ENCODE data around the gene NLGN1.
"Not testable (repeated sequence)": the region's sequence is repeated elsewhere in the genome, so short reads cannot be mapped to it uniquely, and the experiment has no call there.

NLGN1 gene

DNA sequence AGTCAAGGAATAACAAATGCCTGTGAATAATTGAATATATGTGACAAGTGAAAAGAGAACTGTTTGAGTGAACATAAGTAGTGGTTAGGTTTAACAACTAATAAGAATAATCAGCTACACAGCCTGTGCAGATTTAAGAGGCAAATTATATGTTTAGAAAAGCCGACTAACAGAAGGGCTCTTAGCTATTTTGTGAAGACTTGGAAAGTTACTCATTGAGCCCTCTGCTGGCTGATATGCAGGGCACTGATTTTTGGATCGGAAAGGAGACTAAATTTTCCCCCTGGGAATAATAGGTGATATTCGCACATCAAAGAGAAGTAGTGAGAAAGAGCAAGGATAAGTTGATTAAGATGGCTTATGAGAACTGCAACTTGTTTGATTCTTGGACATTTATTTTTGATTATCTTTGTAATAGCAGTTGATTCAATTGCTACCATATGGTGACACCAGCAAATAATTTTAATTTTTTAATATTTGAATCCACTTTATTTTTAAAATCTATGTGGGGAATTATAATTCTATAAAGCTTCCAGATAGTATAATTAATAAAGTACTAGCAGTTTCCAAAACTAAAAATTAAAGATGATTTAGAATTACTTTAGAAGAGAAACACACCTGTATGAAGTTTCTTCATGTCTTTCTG, 156.2 kb downstream of the NLGN1 start:
- peak; percentile 70 for DNase-seq (ENCODE audit: low read depth, low spot score)

DNA sequence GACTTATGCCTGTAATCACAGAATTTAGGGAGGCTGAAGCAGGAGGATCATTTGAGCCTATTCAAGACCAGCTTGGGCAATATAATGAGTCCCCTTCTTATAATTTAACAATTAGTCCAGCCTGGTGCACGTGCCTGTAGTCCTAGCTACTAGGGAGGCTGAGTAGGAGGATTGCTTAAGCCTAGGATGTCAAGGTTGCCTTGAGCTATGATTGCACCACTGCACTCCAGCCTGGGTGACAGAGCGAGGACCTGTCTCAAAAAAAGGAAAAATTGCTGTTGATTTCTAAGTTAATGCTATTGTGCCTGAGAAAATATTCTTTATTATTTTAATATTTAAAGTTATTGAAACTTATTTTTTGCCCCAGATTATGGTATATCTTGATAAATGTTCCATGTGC, 159.0 kb downstream of the NLGN1 start:
- DNase-seq (ENCODE audit: low read depth, low spot score), result no peak

DNA sequence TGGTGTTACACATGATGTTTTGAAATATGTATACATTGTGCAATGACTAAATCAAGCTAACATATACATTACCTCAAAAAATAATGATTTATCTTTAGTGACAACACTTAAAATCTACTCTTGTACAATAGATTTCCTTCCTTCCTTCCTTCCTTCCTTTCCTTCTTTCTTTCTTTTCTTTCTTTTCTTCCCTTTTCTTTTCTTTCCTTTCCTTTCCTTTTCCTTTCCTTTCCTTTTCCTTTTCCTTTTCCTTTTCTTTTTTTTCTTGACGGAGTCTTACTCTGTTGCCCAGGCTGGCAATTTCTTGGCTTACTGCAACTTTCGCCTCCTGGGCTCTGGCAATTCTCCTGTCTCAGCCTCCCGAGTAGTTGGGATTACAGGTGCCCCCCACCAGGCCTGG, 170.5 kb downstream of the NLGN1 start:
- no peak for DNase-seq (ENCODE audit: low read depth, low spot score)

DNA sequence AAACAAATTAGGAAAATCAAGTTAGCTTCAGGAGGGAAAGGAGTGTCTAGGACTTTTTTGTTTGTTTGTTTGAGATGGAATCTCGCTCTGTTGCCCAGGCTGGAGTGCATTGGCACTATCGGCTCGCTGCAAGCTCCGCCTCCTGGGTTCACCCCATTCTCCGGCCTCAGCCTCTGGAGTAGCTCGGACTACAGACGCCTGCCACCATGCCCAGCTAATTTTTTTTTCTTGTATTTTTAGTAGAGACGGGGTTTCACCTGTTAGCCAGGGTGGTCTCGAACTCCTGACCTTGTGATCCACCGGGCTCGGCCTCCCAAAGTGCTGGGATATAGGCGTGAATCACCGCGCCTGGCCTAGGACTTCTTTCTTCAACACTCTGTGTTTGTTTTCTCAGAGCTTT, 171.1 kb downstream of the NLGN1 start:
- no peak for DNase-seq (ENCODE audit: low read depth, low spot score)

- DNase-seq (ENCODE audit: low read depth, low spot score), result peak; percentile 68
Observed at GRCh38 chr3:173583496-173583895, 186.0 kb downstream of the NLGN1 start.

DNA sequence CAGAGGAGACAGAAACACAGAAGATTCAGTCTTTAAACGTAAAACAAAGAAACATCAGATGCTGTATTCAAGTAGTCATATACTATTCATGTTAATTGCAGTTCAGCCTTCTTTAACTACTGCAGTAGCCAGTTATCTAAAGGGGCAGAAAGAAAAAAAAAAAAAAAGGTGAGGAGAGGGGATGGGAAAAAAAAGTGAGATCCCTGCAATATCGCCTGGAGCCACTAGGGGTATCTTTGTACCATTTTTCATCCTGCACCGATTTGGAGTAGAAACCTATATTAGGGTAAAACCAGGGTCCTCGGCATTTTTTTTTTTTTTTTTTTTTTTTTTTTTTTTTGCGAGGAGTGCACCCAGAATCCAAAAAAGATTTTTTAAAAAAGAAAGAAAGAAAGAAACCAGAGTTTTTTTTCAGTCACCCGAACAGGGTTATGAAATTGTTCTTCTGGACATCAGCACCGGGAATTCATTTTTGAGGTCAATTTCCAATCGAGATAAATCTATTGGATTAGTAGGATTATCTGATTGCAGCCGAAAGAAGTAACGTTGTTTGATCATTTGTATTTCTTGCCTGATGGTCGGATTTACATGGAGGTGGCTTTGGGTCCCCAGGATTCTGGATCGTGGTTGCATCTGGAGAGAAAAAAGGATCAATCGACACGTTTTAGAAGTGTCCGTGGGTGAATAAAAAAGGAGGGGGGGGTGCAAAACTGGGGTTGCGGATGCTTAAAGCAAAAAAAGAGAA, 186.7 kb downstream of the NLGN1 start:
- peak; percentile 85 for DNase-seq (ENCODE audit: low read depth, low spot score)

- DNase-seq (ENCODE audit: low read depth, low spot score), result peak; percentile 84
Observed at GRCh38 chr3:173584838-173585831, 187.6 kb downstream of the NLGN1 start.

- DNase-seq (ENCODE audit: low read depth, low spot score), result peak; percentile 41
Observed at GRCh38 chr3:173586166-173586565, 188.6 kb downstream of the NLGN1 start.

- DNase-seq (ENCODE audit: low read depth, low spot score), result no peak
Observed at GRCh38 chr3:173587055-173587454, 189.5 kb downstream of the NLGN1 start.

DNA sequence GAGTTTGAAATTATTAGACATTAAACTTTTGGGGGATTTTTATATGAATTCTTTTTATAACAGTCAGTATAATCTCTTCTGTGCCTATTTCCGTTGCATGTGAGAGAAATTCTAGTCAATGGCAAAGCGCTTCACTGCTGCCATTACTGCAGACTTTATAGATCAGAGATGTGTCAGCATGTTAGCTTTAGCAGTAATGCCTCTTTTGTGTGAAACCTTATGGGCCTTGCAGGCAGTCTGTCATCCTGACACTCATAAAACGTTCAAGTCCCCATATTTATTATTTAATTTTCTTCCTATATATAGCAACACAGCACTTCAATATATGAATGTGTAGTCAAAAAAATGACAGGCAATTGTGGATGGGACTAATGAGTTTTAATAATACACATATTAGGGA, 191.0 kb downstream of the NLGN1 start:
- no peak for DNase-seq (ENCODE audit: low read depth, low spot score)

- DNase-seq (ENCODE audit: low read depth, low spot score), result no peak
Observed at GRCh38 chr3:173589116-173589515, 191.6 kb downstream of the NLGN1 start.

- peak; percentile 29 for DNase-seq (ENCODE audit: low read depth, low spot score)
Observed at GRCh38 chr3:173591401-173591800, 193.9 kb downstream of the NLGN1 start.

- DNase-seq (ENCODE audit: low read depth, low spot score), result not testable (repeated sequence)
Observed at GRCh38 chr3:173594881-173595280, 197.3 kb downstream of the NLGN1 start.

DNA sequence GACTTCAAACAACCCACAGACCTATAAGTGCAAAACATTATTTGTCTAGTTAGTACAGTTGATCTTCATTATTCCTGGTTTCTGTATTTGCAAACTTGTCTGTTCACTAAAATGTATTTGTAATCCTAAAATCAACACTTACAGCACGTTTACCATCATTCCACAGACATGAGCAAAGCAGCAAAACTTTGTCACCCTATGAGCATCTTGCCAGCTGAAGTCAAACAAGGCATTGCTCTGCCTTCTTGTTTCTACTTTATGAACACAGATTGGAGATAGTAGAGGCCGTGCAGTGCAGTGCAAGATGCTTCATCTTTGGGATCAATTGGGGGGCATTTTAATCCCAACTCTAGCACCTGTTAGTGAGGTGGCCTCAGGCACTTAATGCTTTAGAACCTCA, 202.1 kb downstream of the NLGN1 start:
- peak; percentile 21 for DNase-seq (ENCODE audit: low read depth, low spot score)

- no peak for DNase-seq (ENCODE audit: low read depth, low spot score)
Observed at GRCh38 chr3:173614522-173614921, 217.0 kb downstream of the NLGN1 start.

DNA sequence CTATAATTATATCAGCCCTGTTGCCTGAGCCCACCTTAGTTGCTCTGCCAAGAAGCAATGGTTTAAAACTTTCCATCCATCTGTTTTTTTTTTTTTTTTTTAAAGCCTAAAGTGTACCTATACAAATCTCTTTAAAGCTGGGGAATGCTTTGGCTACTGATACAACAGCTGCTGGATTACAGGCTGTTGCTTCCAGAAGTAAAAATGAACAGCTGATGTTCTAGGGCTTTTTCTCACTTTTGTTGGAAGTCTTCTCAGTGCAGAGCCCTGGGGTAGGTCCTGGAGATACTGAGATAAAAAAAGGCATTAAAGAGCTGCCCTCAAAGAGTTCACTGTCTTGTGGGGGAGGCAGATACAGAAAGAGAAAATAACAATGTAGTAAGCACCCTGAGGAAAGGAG, 218.1 kb downstream of the NLGN1 start:
- DNase-seq (ENCODE audit: low read depth, low spot score), result no peak

GRCh38 chr3:173617490-173617889, 219.9 kb downstream of the NLGN1 start:
- no peak for DNase-seq (ENCODE audit: low read depth, low spot score)

DNA sequence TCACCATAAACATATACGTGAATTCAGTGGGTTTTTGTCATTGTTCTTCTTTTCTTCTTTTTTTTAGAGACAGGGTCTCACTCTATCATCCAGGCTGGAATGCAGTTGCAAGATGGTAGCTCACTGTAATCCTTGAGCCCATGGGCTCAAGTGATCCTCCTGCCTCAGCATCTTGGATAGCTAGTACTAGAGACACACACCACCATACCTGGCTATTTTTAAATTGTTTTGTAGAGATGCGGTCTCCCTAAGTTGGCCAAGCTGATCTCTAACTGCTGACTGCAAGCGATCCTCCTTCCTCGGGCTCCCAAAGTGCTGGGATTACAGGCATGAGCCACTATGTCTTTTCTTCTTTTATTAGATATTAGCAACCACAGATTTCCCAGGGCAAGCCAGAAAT, 220.6 kb downstream of the NLGN1 start:
- DNase-seq (ENCODE audit: low read depth, low spot score), result no peak

- DNase-seq (ENCODE audit: low read depth, low spot score), result no peak
Observed at GRCh38 chr3:173618703-173619102, 221.2 kb downstream of the NLGN1 start.

- peak; percentile 53 for DNase-seq (ENCODE audit: low read depth, low spot score)
Observed at GRCh38 chr3:173622166-173622565, 224.6 kb downstream of the NLGN1 start.

DNA sequence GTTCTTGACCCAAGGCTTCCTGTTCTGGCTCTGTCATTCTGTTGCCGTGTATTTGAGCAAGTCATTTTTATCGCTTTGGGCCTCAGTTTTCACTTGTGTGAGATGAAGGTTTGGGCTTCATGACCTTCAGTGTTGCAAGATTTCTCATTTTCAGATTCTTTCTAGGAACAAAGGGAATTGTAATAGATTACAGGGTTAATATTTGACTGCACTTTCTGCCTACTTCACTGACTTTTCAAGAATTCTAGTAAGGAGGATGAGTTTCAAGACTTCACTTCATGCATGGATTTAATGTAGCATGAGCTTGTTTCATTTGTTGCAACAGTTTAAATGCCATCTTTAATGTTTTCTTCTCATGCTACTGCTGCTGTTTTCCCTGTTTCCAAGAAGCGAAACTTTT, 226.5 kb downstream of the NLGN1 start:
- DNase-seq (ENCODE audit: low read depth, low spot score), result no peak

- DNase-seq (ENCODE audit: low read depth, low spot score), result no peak
Observed at GRCh38 chr3:173630849-173631248, 233.3 kb downstream of the NLGN1 start.
